RWPE1 (cell line): Measurements from ENCODE around the gene SF3B1.
"Not testable (repeated sequence)": the region's sequence is repeated elsewhere in the genome, so short reads cannot be mapped to it uniquely, and the experiment has no call there.

Source experiments
- CTCF ChIA-PET: fragments of 350-600 bp; sonication (Branson Sonifier 250); formaldehyde crosslinking; extraction: SDS; loops from one replicate; lab custom pipeline; 2021; lab: Yijun Ruan, JAX
- POLR2A ChIA-PET: fragments of 400-600 bp; formaldehyde crosslinking; extraction: SDS; loops from one replicate; lab custom pipeline; 2020; ENCODE audit warnings: antibody characterized with exemption; ENCODE audit not compliant: low non-redundant PET; lab: Yijun Ruan, JAX
- DNase-seq: peaks from one replicate; pipeline ENCODE4 v3.0.0; 2012; ENCODE audit warnings: low spot score
- H3K27ac ChIP-seq: fragments of 450-650 bp; 2 replicates; pipeline ENCODE4 v1.5.1; 2017
- TF ChIP-seq, protein P1 (sequence below): fragments of 450-650 bp; conservative IDR thresholded peaks from 2 replicates; pipeline ENCODE4 v1.5.1; 2017; ENCODE audit warnings: low read depth, mild to moderate bottlenecking

SF3B1 gene

DNA sequence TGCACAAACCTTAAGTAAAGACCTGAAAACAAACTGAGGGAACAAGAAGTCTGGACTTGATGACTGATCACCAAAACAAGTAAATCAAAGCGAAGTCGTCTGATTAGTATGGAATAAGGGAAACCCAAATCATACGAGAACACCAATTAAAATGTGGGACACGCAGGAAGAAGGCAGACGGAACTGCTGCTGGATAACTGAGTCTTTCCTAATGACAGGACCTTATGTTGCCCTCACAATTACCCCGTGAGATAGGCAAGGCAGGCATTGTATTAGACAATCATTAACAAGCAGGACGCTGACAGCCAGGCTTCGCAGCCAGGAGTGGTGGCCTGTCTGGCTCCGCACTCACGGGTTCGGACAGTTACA is 17.9 kb upstream of the SF3B1 start:
- peak overlapping the region; percentile 99 for H3K27ac ChIP-seq
- TF ChIP-seq, protein P1, sequence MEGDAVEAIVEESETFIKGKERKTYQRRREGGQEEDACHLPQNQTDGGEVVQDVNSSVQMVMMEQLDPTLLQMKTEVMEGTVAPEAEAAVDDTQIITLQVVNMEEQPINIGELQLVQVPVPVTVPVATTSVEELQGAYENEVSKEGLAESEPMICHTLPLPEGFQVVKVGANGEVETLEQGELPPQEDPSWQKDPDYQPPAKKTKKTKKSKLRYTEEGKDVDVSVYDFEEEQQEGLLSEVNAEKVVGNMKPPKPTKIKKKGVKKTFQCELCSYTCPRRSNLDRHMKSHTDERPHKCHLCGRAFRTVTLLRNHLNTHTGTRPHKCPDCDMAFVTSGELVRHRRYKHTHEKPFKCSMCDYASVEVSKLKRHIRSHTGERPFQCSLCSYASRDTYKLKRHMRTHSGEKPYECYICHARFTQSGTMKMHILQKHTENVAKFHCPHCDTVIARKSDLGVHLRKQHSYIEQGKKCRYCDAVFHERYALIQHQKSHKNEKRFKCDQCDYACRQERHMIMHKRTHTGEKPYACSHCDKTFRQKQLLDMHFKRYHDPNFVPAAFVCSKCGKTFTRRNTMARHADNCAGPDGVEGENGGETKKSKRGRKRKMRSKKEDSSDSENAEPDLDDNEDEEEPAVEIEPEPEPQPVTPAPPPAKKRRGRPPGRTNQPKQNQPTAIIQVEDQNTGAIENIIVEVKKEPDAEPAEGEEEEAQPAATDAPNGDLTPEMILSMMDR, result no peak
- no peak for DNase-seq
- ChIA-PET CTCF (no interaction called here), POLR2A (interaction anchor here (0.5 to 1.0 kb wide), 2 partner anchors 17 to 31 kb away, joined by 7 to 9 read pairs; partner anchors contain the start of gene SF3B1)

DNA sequence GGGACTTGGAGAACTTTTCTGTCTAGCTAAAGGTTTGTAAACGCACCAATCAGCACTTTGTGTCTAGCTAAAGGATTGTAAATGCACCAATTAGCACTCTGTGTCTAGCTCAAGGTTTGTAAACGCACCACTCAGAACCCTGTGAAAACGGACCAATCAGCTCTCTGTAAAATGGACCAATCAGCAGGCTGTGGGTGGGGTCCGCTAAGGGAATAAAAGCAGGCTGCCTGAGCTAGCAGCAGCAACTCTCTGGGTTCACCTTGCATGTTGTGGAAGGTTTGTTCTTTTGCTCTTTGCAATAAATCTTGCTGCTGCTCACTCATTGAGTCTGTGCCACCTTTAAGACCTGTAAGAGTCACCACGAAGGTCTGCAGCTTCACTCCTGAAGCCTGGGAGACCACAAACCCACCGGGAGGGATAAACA is 16.1 kb upstream of the SF3B1 start:
- POLR2A ChIA-PET, DNase-seq, H3K27ac ChIP-seq: not testable (repeated sequence)
- CTCF ChIA-PET, result interaction anchor here (0.5 kb wide), 1 partner anchor 74 kb away, joined by 3 read pairs; no protein-coding TSS in a partner anchor

DNA sequence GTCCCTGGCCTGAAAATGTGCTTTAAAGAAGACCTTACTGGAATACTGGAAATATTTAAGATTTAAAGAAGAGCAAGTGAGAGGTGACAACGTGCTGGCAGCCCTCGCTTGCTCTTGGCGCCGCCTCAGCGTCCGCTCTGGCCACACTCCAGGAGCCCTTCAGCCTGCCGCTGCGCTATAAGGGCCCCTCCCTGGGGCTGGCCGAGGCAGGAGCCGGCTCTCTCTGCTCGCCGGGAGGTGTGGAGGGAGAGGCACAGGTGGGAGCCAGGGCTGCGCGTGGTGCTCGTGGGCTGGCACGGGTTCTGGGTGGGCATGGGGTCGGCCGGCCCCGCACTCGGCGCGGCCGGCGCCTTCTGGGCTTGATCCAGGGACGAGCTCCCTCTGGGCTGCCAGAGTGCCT is 15.6 kb upstream of the SF3B1 start:
- no peak overlapping the region for H3K27ac ChIP-seq
- no peak for DNase-seq
- TF ChIP-seq, protein P1, result no peak
- POLR2A ChIA-PET, result no interaction called here
- CTCF ChIA-PET, result interaction anchor here (0.5 kb wide), 1 partner anchor 75 kb away, joined by 3 read pairs; no protein-coding TSS in a partner anchor

DNA sequence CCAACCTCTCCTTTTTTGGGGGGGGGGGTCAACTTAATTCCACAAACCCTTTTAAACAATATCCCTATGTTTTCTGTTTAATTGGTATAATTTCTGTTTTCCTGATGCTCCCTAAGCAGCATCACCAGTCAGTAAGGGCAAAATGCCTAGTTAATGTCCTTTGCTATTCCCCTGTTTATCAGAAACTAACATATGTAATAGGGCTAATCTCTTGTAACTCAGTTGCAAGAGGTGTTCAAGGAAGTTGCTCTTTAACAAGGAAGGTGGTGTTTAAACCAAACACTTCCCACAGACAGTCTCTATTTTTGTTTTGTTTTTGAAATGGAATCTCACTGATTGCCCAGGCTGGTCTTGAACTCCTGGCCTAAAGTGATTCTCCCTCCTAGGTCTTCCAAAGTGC is 12.0 kb upstream of the SF3B1 start:
- no peak overlapping the region for H3K27ac ChIP-seq
- TF ChIP-seq, protein P1, result no peak
- ChIA-PET POLR2A (no interaction called here), CTCF (no interaction called here)
- DNase-seq, result no peak

DNA sequence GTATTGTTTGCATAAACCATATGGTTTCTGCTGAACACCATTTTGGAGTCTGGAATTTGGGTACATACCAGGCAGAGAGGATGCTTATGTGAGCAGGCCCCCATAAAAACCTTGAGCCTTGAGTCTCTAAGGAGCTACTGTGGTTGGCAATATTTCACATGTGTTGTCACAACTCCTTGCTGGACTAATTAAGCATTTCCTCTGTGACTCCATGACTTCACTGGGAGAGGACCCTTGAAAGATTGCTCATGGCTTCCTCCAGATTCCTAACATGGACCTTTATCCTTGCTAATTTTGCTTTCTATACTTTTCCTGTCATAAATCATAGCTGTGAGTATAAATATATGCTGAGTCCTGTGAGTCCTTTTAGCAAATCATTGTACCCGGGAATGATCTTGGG is 10.9 kb upstream of the SF3B1 start:
- CTCF ChIA-PET, result interaction anchor here (0.6 kb wide), 1 partner anchor 1115 kb away, joined by 5 read pairs; no protein-coding TSS in a partner anchor
- H3K27ac ChIP-seq, result no peak overlapping the region
- POLR2A ChIA-PET, result no interaction called here
- TF ChIP-seq, protein P1, result no peak
- DNase-seq, result no peak

DNA sequence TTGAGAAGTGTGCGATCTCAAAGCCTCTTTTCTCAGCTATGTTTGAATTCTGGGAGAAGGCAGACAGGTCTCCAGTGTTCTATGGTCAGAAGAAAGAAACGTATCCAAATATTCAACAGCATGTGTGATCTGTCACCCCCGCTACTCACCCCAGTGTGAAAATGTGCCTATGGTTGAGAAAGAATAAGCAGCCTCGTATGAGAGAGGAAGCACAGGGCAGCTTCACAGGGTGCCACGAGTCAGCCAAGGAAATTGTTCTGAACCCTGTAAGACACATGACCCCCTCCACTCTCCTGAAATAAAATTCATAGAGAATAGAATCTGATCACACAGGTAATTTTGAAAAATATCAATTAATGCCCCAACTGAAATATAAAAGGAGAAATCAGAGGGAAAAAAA is 8.0 kb upstream of the SF3B1 start:
- POLR2A ChIA-PET, result no interaction called here
- DNase-seq, result no peak
- CTCF ChIA-PET, result no interaction called here
- H3K27ac ChIP-seq, result no peak overlapping the region
- TF ChIP-seq, protein P1, result no peak

DNA sequence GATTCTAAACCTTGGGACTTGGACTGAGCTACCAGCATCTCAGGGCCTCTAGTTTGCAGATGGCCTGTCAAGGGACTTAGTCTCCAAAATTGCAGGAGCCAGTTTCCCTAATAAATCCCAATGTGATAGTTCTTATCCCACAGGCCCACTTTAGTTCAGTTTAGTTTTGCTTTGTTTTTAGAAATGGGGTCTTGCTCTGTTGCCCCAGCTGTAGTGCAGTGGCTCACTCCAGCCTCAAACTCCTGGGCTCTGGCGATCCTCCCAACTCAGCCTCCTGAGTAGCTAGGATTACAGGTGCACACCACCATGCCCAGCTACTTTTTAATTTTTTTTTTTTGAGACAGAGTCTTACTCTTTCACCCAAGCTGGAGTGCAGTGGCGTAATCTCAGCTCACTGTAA is 2.6 kb upstream of the SF3B1 start:
- no peak overlapping the region for H3K27ac ChIP-seq
- TF ChIP-seq, protein P1, result no peak
- CTCF ChIA-PET, result interaction anchor here (0.6 kb wide), 1 partner anchor 42 kb away, joined by 3 read pairs; no protein-coding TSS in a partner anchor
- DNase-seq, result no peak
- POLR2A ChIA-PET, result no interaction called here
